ENCODE data around the gene ALOX5AP.
A peak's percentile ranks its signal among the peaks of the same experiment; 100 is the strongest.

The ALOX5AP gene

GRCh38 chr13:30715372-30715756 is 20.0 kb upstream of the ALOX5AP start:
- DNase-seq: no peak

GRCh38 chr13:30715837-30716236 is 19.5 kb upstream of the ALOX5AP start:
- DNase-seq: no peak

- DNase-seq: no peak
Measured at GRCh38 chr13:30718661-30719524, 16.4 kb upstream of the ALOX5AP start.

GRCh38 chr13:30719525-30719914 is 15.8 kb upstream of the ALOX5AP start:
- no peak for DNase-seq

- no peak for DNase-seq
Measured at GRCh38 chr13:30720172-30720869, 15.0 kb upstream of the ALOX5AP start.

- no peak for DNase-seq
Measured at GRCh38 chr13:30721936-30722335, 13.4 kb upstream of the ALOX5AP start.

- no peak for DNase-seq
Measured at GRCh38 chr13:30722361-30722760, 13.0 kb upstream of the ALOX5AP start.

- no peak for DNase-seq
Measured at GRCh38 chr13:30724778-30725177, 10.6 kb upstream of the ALOX5AP start.

- DNase-seq: no peak
Measured at GRCh38 chr13:30725326-30726085, 9.8 kb upstream of the ALOX5AP start.

- DNase-seq: no peak
Measured at GRCh38 chr13:30726192-30726591, 9.2 kb upstream of the ALOX5AP start.

GRCh38 chr13:30727491-30728355 is 7.6 kb upstream of the ALOX5AP start:
- no peak for DNase-seq

- no peak for DNase-seq
Measured at GRCh38 chr13:30729801-30730200, 5.5 kb upstream of the ALOX5AP start.

- peak; percentile 43 for DNase-seq
Measured at GRCh38 chr13:30730526-30730925, 4.8 kb upstream of the ALOX5AP start.

GRCh38 chr13:30731361-30732045 is 3.8 kb upstream of the ALOX5AP start:
- no peak for DNase-seq

GRCh38 chr13:30732046-30732390 is 3.3 kb upstream of the ALOX5AP start:
- DNase-seq: no peak

- no peak for DNase-seq
Measured at GRCh38 chr13:30734439-30734838, 904 bp upstream of the ALOX5AP start.

- no peak for DNase-seq
Measured at GRCh38 chr13:30735872-30736175, 481 bp downstream of the ALOX5AP start.

- no peak for DNase-seq
Measured at GRCh38 chr13:30736461-30737320, 1.3 kb downstream of the ALOX5AP start.

- no peak for DNase-seq
Measured at GRCh38 chr13:30737511-30738337, 2.4 kb downstream of the ALOX5AP start.

GRCh38 chr13:30738526-30739236 is 3.3 kb downstream of the ALOX5AP start:
- no peak for DNase-seq

All from COR-L47 (cell line).